Ishikawa (cell line): Measurements from ENCODE around the gene ZBTB20.

Source experiments
- CEBPB ChIP-seq: IDR thresholded peaks from 2 replicates; pipeline ENCODE4 v1.6.1; 2012
- CREB1 ChIP-seq: IDR thresholded peaks from 2 replicates; pipeline ENCODE4 v1.6.1; 2012; ENCODE audit warnings: low read depth
- EGR1 ChIP-seq: IDR thresholded peaks from 2 replicates; pipeline ENCODE4 v1.6.1; 2012
- EP300 ChIP-seq: IDR thresholded peaks from 2 replicates; pipeline ENCODE4 v1.6.1; 2012; ENCODE audit warnings: borderline replicate concordance
- FOXM1 ChIP-seq: IDR thresholded peaks from 2 replicates; pipeline ENCODE4 v1.6.1; 2012; ENCODE audit warnings: low read depth, borderline replicate concordance
- NFIC ChIP-seq: IDR thresholded peaks from 2 replicates; pipeline ENCODE4 v1.6.1; 2012
- RAD21 ChIP-seq: IDR thresholded peaks from 2 replicates; pipeline ENCODE4 v1.6.1; 2012; ENCODE audit warnings: low read depth
- TAF1 ChIP-seq: IDR thresholded peaks from 2 replicates; pipeline ENCODE4 v1.6.1; 2012; ENCODE audit warnings: low read depth, mild to moderate bottlenecking
- TCF12 ChIP-seq: IDR thresholded peaks from 2 replicates; pipeline ENCODE4 v1.6.1; 2012; ENCODE audit warnings: low read depth
- TEAD4 ChIP-seq: IDR thresholded peaks from 2 replicates; pipeline ENCODE4 v1.6.1; 2012
- YY1 ChIP-seq: IDR thresholded peaks from 2 replicates; pipeline ENCODE4 v1.6.1; 2012; ENCODE audit warnings: low read depth
- ZBTB7A ChIP-seq: IDR thresholded peaks from 2 replicates; pipeline ENCODE4 v1.6.1; 2012; ENCODE audit warnings: low read depth
- TF ChIP-seq, protein P1 (sequence below): IDR thresholded peaks from 2 replicates; pipeline ENCODE4 v1.6.1; 2012; ENCODE audit warnings: low read depth, mild to moderate bottlenecking
- TF ChIP-seq, protein P2 (sequence below): IDR thresholded peaks from 2 replicates; pipeline ENCODE4 v1.6.1; 2012
- TF ChIP-seq, protein P3 (sequence below): IDR thresholded peaks from 2 replicates; pipeline ENCODE4 v1.6.1; 2012

Gene ZBTB20

DNA sequence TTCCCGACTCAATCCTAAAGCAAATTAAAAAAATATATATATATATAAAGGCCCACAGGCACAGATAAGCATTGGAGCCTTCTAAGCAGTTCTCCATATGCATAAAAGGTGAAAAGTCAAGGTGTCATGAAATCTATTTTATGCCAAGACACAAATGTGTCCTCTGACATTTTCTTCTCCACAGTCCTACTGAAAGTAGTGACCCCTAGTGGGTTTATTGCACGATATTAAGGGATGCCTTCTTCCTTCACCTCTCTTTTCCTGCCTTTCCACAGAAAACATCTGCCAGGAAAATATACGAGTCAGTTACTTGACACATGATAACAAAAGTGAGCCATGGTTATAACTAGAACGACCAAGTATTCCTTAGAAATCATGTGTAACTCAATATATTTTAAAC is 550.1 kb downstream of the ZBTB20 start:
- no peak for TF ChIP-seq NFIC
- TF ChIP-seq CEBPB, result no peak
- no peak for TF ChIP-seq TAF1
- TF ChIP-seq EGR1, result no peak
- no peak for TF ChIP-seq YY1
- no peak for TF ChIP-seq EP300
- TF ChIP-seq FOXM1, result no peak
- TF ChIP-seq, protein P1, sequence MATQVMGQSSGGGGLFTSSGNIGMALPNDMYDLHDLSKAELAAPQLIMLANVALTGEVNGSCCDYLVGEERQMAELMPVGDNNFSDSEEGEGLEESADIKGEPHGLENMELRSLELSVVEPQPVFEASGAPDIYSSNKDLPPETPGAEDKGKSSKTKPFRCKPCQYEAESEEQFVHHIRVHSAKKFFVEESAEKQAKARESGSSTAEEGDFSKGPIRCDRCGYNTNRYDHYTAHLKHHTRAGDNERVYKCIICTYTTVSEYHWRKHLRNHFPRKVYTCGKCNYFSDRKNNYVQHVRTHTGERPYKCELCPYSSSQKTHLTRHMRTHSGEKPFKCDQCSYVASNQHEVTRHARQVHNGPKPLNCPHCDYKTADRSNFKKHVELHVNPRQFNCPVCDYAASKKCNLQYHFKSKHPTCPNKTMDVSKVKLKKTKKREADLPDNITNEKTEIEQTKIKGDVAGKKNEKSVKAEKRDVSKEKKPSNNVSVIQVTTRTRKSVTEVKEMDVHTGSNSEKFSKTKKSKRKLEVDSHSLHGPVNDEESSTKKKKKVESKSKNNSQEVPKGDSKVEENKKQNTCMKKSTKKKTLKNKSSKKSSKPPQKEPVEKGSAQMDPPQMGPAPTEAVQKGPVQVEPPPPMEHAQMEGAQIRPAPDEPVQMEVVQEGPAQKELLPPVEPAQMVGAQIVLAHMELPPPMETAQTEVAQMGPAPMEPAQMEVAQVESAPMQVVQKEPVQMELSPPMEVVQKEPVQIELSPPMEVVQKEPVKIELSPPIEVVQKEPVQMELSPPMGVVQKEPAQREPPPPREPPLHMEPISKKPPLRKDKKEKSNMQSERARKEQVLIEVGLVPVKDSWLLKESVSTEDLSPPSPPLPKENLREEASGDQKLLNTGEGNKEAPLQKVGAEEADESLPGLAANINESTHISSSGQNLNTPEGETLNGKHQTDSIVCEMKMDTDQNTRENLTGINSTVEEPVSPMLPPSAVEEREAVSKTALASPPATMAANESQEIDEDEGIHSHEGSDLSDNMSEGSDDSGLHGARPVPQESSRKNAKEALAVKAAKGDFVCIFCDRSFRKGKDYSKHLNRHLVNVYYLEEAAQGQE, result no peak
- TF ChIP-seq, protein P2, sequence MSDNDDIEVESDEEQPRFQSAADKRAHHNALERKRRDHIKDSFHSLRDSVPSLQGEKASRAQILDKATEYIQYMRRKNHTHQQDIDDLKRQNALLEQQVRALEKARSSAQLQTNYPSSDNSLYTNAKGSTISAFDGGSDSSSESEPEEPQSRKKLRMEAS, result no peak
- TF ChIP-seq CREB1, result no peak
- TF ChIP-seq TCF12, result no peak
- TF ChIP-seq, protein P3, sequence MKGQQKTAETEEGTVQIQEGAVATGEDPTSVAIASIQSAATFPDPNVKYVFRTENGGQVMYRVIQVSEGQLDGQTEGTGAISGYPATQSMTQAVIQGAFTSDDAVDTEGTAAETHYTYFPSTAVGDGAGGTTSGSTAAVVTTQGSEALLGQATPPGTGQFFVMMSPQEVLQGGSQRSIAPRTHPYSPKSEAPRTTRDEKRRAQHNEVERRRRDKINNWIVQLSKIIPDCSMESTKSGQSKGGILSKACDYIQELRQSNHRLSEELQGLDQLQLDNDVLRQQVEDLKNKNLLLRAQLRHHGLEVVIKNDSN, result no peak
- TF ChIP-seq RAD21, result no peak
- no peak for TF ChIP-seq ZBTB7A
- TF ChIP-seq TEAD4, result no peak

DNA sequence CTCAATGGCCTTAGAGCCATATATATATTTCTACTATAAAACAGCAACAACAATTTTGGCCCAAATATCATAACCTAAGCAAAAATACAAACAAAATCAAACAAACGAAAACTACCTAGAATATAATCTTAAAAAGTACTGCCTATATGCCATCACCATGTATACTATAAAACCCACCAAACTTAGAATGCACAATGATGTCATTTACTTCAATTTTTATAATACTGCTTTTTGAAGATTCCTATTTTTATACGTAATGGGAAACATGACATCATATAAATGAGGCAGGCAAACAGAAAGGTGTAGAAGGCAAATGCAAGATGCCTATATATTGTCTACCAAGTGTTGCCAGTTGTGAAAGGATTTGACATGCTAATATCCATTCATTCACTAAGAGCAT is 550.9 kb downstream of the ZBTB20 start:
- TF ChIP-seq TEAD4 (no peak), TAF1 (no peak), EGR1 (no peak), CEBPB (no peak), ZBTB7A (no peak), CREB1 (no peak), EP300 (no peak), YY1 (no peak), RAD21 (no peak), FOXM1 (no peak), NFIC (no peak), TCF12 (no peak)
- TF ChIP-seq, protein P3, result no peak
- TF ChIP-seq, protein P1, result no peak
- TF ChIP-seq, protein P2, result no peak

DNA sequence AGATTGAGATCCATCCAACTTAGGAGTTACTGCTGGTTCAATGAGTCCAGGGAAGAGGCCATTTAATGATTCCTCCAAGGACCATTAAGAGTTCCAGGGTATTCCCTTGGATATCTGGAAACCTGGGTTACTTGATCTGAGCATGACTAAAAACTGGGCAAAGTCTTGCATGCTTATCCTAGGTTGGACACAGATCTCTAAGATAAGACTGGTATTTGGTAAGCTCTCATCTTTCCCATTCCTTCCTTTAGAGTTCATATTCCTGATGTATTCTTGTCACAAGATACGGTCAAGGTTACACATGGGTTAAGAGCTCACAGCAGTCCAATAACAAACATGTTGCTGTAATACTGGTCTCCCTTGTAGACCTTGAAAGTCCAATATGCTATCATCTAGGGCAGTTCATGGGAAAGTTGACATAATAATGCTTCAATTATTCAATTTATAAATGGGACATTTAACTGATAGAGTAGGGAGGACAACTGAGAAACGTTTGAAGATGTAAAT is 551.5 kb downstream of the ZBTB20 start:
- no peak for TF ChIP-seq FOXM1
- TF ChIP-seq EP300, result no peak
- TF ChIP-seq CREB1, result no peak

DNA sequence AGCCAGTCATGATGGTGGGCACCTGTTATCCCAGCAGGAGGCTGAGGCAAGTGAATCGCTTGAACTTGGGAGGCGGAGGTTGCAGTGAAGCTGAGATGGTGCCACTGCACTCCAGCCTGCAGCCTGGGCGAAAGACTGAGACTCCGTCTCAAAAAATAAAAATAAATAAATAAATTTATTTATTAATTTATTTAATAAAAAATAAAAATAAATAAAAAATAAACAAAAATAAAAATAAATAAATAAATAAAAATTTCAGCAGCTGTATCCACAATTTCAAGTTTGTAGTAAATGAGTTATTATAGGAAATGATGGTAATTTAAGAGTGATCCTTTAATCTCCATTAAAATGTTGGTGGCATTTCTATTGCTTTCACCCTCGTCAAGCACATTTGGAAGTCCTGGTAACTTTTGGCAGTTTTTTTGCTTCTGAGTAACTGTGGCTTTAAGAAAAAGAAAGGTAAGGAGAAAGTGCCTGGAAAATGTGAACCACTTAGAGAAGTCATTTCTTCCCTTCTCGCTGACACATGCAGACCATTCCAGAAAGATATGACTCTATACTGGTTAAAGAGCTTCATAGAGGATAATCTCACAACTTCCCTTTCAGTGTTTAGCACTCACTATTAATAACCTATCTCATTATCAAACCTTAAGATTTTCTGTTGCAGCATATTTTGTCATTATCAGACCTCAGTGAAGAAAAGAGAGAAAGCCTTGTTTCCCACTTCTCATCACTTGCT is 556.6 kb downstream of the ZBTB20 start:
- TF ChIP-seq EP300, result no peak
- no peak for TF ChIP-seq ZBTB7A
- no peak for TF ChIP-seq NFIC
- TF ChIP-seq YY1, result no peak
- TF ChIP-seq, protein P1, result no peak
- no peak for TF ChIP-seq CEBPB
- TF ChIP-seq FOXM1, result no peak
- no peak for TF ChIP-seq TEAD4
- no peak for TF ChIP-seq TAF1
- TF ChIP-seq EGR1, result no peak
- no peak for TF ChIP-seq TCF12
- TF ChIP-seq, protein P2, result no peak
- TF ChIP-seq CREB1, result no peak
- TF ChIP-seq, protein P3, result no peak
- TF ChIP-seq RAD21, result no peak
